GM21723 (cell line): Measurements from ENCODE around the gene EPHA10.
"Not testable (repeated sequence)": the region's sequence is repeated elsewhere in the genome, so short reads cannot be mapped to it uniquely, and the experiment has no call there.

Experiments
- ATAC-seq: cut with Tn5 transposase; IDR thresholded peaks from one replicate; pipeline ENCODE4 v1.9.1; 2021; ENCODE audit warnings: mild to moderate bottlenecking, moderate library complexity; ENCODE audit not compliant: unreplicated experiment

EPHA10 gene

GRCh38 chr1:37738619-37739018 is 26.3 kb downstream of the EPHA10 start:
- not testable (repeated sequence) for ATAC-seq

GRCh38 chr1:37737975-37738374 is 26.9 kb downstream of the EPHA10 start:
- not testable (repeated sequence) for ATAC-seq

GRCh38 chr1:37734629-37735591 is 30.0 kb downstream of the EPHA10 start:
- no peak for ATAC-seq

GRCh38 chr1:37732111-37732780 is 32.7 kb downstream of the EPHA10 start:
- ATAC-seq = no peak

GRCh38 chr1:37731312-37732019 is 33.5 kb downstream of the EPHA10 start:
- no peak for ATAC-seq

- no peak for ATAC-seq
Measured at GRCh38 chr1:37730376-37730775, 34.5 kb downstream of the EPHA10 start.

GRCh38 chr1:37728416-37728815 is 36.5 kb downstream of the EPHA10 start:
- no peak for ATAC-seq

GRCh38 chr1:37726751-37727585 is 38.0 kb downstream of the EPHA10 start:
- ATAC-seq = no peak

GRCh38 chr1:37725851-37726613 is 38.9 kb downstream of the EPHA10 start:
- ATAC-seq = no peak

GRCh38 chr1:37724575-37724974 is 40.3 kb downstream of the EPHA10 start:
- no peak for ATAC-seq

GRCh38 chr1:37723390-37724078 is 41.4 kb downstream of the EPHA10 start:
- no peak for ATAC-seq

GRCh38 chr1:37723072-37723389 is 41.9 kb downstream of the EPHA10 start:
- no peak for ATAC-seq

GRCh38 chr1:37722181-37723071 is 42.5 kb downstream of the EPHA10 start:
- no peak for ATAC-seq

- no peak for ATAC-seq
Measured at GRCh38 chr1:37721565-37721964, 43.4 kb downstream of the EPHA10 start.

- ATAC-seq = no peak
Measured at GRCh38 chr1:37720231-37721130, 44.4 kb downstream of the EPHA10 start.

- no peak for ATAC-seq
Measured at GRCh38 chr1:37719572-37720195, 45.2 kb downstream of the EPHA10 start.
